NCI-H774 (cell line): Measurements from ENCODE around the gene BACE2.

Experiments used
- DNase-seq: peaks from one replicate; lab custom pipeline; 2025; lab: John Stamatoyannopoulos, UW

BACE2 gene

DNA sequence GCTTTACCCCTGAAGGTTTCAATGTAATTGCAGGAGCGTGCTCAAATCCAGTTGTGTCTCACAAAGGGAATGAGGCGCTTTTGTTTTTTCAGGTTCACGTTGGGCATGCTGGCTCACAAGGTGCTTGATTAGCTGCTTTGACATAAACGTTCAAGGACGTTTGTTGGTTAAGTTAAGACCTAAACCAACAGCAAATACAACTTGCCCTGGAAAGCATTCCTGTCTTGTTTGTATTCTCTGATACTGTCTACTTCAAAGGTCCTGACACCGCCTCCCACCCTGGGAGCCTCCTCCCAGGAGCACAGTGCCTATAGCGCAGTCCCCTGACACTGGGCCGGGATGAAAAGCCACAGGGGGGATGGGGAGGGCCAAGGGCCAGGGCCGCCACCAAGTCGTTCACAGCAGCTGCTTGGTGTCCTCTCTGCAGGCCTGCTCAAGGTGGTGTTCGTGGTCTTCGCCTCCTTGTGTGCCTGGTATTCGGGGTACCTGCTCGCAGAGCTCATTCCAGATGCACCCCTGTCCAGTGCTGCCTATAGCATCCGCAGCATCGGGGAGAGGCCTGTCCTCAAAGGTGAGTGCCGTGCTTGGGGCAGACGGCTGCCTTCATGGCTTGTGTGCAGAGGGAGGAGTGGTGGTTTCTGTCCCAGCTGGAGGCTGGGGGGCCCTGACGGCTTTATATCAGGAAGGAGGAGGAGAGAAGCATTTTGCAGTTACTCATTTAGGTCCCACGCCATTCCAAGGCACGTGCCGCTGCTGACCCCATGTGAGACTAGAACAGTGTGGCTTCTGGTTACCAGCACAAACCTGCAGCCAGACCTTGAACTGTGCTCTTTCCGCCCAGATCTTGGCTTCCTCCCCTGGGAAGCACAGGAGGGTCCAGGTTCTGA is 154.8 kb downstream of the BACE2 start:
- DNase-seq, result peak; percentile 15

- DNase-seq, result no peak
Observed at GRCh38 chr21:41325138-41325912, 157.4 kb downstream of the BACE2 start.

DNA sequence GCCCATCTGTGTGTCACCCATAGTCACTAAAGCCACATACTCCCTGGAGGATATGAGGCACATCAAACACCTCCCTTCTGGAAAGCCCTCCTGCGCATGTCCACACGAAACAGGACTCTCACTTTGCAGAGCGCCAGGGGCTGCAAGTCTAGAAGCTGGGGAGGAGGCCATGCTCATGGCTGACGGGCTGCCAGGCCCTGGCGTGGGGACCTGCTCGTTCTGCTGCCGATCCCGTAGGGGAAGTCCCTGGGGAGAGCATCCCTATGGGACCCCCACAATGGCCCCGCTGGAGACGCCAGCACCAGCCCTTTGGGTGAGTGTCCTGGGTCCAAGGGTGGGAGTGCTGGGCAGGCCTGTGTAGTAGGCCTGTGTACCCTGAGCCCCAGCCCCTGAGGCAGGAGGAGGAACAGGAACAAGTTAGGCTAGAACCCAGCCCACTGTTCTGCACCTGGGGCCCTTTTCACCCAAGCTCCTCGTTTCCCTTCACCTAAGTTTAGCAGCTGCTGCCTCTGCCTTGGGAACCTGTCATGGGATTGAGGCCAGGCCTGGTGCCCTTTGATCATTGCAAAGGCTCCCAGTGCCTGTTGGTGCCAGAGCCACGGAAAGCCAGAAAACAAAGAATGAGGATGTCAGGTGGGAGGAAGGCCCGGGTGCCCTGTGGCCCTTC is 158.6 kb downstream of the BACE2 start:
- DNase-seq, result no peak

DNA sequence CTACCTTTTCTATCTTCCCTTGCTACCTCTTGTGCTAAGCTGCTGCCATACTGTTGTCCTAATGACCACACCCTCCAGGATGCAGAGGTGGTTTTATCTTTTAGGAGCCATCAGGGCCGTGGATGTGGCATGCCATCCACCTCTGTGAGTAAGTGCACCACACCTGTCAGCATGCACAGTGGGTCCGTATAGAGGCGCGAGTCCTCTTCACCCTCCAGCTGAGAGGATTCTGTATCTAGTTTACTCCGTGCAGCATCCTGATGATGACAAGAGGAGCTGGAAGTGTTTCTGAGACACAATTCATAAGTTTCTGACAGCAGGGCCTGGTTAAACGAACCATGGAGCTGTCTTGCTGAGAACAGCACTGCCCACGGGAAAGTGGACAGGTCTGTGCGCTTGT is 159.8 kb downstream of the BACE2 start:
- DNase-seq, result no peak

GRCh38 chr21:41328660-41329607 is 161.0 kb downstream of the BACE2 start:
- no peak for DNase-seq
